Right lobe of liver (tissue), 6 donors: ENCODE measurements around the gene BAHCC1. TPM values are rescaled to one million over a fixed set of nuclear protein-coding genes. Genes with fewer than 3 reads are reported as not detected.

Source experiments
- ATAC-seq, 4 donors: fragments of 200-7000 bp; cut with Tn5 transposase; one replicate each; pipeline ENCODE4 v1.9.1; 2020; ENCODE audit warnings: mild to moderate bottlenecking in 4 of 4, moderate library complexity in 4 of 4
- DNase-seq, 3 donors: peaks; one replicate each; pipeline ENCODE4 v3.0.0-alpha.2; 2020
- H3K27ac ChIP-seq, 3 donors: fragments of 200-600 bp; one replicate each; pipeline ENCODE4 v1.8.0; 2022
- H3K27me3 ChIP-seq, 2 donors: fragments of 200-600 bp; one replicate each; pipeline ENCODE4 v1.8.0; 2022
- H3K36me3 ChIP-seq, 4 donors: fragments of 200-600 bp; sonication (generic) in 1 of 4; one replicate each; pipeline versions ENCODE4 v1.5.1 to v1.8.0; 2017 to 2022; ENCODE audit warnings: control low read depth in 1 of 4
- H3K4me1 ChIP-seq, 4 donors: fragments of 200-600 bp; sonication (generic) in 1 of 4; one replicate each; pipeline versions ENCODE4 v1.5.1 to v1.8.0; 2017 to 2022; ENCODE audit warnings: control low read depth in 1 of 4
- H3K4me3 ChIP-seq, 3 donors: fragments of 200-600 bp; one replicate each; pipeline ENCODE4 v1.8.0; 2022
- H3K9me3 ChIP-seq, 4 donors: fragments of 200-600 bp; sonication (generic) in 1 of 4; one replicate each; pipeline versions ENCODE4 v1.5.1 to v1.8.0; 2017 to 2022; ENCODE audit warnings: control low read depth in 1 of 4
- POLR2A ChIP-seq: fragments of 450-650 bp; IDR thresholded peaks from one replicate; pipeline ENCODE4 v1.6.1; 2017; ENCODE audit warnings: antibody characterized with exemption, mild to moderate bottlenecking
- WGBS: methylation state at CpG from one replicate; pipeline ENCODE4 v1.1.6; 2018; ENCODE audit warnings: low coverage, low lambda C conversion rate; ENCODE audit not compliant: insufficient coverage; ENCODE audit errors: missing lambda C conversion rate; 5-methylcytosine and 5-hydroxymethylcytosine counted together
- intact Hi-C, 2 donors: fragments of 100-400 bp; cut with DNase I; formaldehyde crosslinking; loops; one replicate each; pipeline versions ENCODE4 v1.11.2 to v1.14.1; 2022
- total RNA-seq, 6 experiments: library from RNA; depleted of rRNA in 2 of 6; stranded (reverse); fragments of >200 nt in 2 of 6; fragmentation: NEBNext Ultra II Directional in 3 of 6; extraction: Animal tissue kit (Norgen Biotek cat#: 25700) in 3 of 6; gene quantifications; one replicate each; pipeline versions ENCODE4 v1.1.0 to v1.2.4, GENCODE V29; 2016 to 2023
- TF ChIP-seq, protein P1 (sequence below), 4 donors: fragments of 200-600 bp in 3 of 4; fragments of 450-650 bp in 1 of 4; IDR thresholded peaks; one replicate each; pipeline versions ENCODE4 v1.5.1 to v1.8.0; 2016 to 2022; ENCODE audit warnings: antibody characterized with exemption in 4 of 4, mild to moderate bottlenecking in 2 of 4
- donor health status: DM: no; HTN: yes; CAD: no.
- donor health status: DM: no; HTN: no; CAD: no.
- donor health status: DM: no; HTN: no; CAD: no.
- donor health status: DM: no; HTN: yes; CAD: no.
- donor health status: DM: no; HTN: yes; CAD: no.

BAHCC1 gene
- total RNA-seq, 6 experiments from 2014 or later, result 2.5 to 6.4 (median 4.9) TPM

DNA sequence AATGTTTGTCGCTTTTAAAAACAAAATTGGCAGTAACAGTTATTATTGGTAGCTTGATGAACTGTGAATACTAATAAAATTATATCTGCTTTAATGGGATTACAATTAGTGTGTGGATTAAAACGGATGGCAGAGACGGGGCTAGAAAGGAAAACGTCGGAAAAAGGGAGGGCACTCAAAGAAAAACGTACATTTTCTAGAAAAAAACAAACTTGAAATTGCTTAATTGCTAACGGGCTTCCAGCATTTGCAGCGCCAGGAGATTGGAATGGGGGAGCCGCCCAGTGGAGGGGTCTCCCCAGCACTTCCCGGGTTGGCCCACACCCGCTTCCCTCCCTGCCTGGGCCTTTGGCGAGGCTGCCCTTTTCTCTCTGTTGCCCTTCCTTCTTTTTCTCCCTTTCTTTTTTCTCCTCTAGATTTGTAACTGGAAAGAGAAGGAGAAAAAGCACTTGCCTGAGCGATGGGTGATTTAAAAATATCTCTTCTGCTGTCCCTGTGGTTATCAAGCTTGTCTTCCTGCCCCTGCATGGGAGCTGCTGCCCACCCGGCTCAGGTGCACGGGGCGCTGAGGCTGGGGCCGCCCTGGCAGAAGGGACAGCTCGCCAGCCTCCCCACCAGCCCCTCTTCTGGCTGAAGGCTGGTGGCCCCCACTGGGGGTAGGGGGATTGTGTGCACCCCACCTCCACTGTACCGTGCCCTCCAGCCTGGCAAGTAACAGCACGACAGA is 5.9 kb downstream of the BAHCC1 start:
- H3K9me3 ChIP-seq, result no peaks in the 10 kb centered on the region
- intact Hi-C loops, result loop anchor here in 1 of 2 donors (10.0 kb wide), 1 partner anchor 74 kb away; no protein-coding TSS in a partner anchor
- no peaks in the 10 kb centered on the region for H3K36me3 ChIP-seq
- ATAC-seq (no peak), DNase-seq (no peak)
- H3K4me3 ChIP-seq, result peak overlapping the region in 2 of 3 donors; percentile 70 to 71
- 27% methylated on average over 14 of the region's 20 CpGs for whole genome bisulfite sequencing
- no peaks in the 10 kb centered on the region for H3K27me3 ChIP-seq
- H3K27ac ChIP-seq, result peak overlapping the region; percentile 95 to 96 (median 96)
- TF ChIP-seq, protein P1, sequence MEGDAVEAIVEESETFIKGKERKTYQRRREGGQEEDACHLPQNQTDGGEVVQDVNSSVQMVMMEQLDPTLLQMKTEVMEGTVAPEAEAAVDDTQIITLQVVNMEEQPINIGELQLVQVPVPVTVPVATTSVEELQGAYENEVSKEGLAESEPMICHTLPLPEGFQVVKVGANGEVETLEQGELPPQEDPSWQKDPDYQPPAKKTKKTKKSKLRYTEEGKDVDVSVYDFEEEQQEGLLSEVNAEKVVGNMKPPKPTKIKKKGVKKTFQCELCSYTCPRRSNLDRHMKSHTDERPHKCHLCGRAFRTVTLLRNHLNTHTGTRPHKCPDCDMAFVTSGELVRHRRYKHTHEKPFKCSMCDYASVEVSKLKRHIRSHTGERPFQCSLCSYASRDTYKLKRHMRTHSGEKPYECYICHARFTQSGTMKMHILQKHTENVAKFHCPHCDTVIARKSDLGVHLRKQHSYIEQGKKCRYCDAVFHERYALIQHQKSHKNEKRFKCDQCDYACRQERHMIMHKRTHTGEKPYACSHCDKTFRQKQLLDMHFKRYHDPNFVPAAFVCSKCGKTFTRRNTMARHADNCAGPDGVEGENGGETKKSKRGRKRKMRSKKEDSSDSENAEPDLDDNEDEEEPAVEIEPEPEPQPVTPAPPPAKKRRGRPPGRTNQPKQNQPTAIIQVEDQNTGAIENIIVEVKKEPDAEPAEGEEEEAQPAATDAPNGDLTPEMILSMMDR (IDR thresholded peaks at IDR 0.05), result peak in 1 of 4 donors; percentile 1
- no peak for TF ChIP-seq POLR2A
- peaks cover 0 to 32% (median 11%) of the 10 kb centered on the region in 4 donors for H3K4me1 ChIP-seq

DNA sequence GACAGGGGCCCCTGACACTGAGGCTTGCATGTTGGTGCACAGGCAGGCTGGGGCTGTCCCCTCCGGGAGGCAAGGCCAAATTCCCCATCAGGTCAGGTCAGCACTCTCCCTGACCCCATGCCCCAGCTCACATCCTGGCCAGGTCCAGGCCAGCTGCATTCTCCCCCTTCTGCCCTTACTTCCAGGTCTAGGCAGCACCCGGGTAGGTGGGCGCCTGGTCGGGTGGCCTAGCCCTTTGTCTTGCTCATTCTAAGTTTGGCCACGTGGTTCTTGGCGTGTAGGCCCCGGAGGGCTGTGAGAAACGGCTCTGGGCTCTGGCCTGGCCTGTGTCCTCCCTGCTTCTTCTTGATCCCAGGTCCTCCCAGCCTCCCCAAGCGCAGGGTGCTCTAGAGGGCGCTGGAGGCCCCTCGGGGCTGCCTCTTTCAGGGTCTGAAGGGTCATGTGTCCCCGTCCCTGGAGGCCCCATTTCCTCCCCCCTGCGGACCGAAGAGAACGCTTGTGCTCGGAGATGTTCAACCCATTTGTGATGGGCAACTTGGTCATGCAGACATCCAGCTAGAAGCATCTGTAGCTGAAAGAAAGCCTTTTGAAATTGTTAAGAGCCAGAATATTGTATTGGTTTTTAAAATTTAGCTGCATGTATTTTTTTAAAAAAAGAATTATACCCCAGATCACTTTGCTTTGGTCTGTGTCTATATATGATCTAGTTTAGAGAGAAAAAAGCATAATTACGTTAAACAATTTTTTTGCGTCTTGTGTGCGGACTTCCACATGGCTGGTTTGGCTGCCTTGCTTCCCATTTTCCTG is 6.7 kb downstream of the BAHCC1 start:
- H3K27me3 ChIP-seq, result no peaks in the 10 kb centered on the region
- TF ChIP-seq, protein P1 (IDR thresholded peaks at IDR 0.05), result peak in 2 of 4 donors; percentile 8 to 25
- no peak for TF ChIP-seq POLR2A
- ATAC-seq (peak in 3 of 4 donors; percentile 9 to 12 (median 11)), DNase-seq (no peak)
- H3K27ac ChIP-seq, result peak overlapping the region in 1 of 3 donors; percentile 28
- 63% methylated on average over 10 of the region's 19 CpGs for WGBS
- H3K36me3 ChIP-seq, result no peaks in the 10 kb centered on the region
- no peaks in the 10 kb centered on the region for H3K9me3 ChIP-seq
- H3K4me3 ChIP-seq, result no peak overlapping the region
- intact Hi-C loops, result loop anchor here in 1 of 2 donors (10.0 kb wide), 1 partner anchor 73 kb away; no protein-coding TSS in a partner anchor
- H3K4me1 ChIP-seq, result peaks cover 0 to 32% (median 11%) of the 10 kb centered on the region in 4 donors

DNA sequence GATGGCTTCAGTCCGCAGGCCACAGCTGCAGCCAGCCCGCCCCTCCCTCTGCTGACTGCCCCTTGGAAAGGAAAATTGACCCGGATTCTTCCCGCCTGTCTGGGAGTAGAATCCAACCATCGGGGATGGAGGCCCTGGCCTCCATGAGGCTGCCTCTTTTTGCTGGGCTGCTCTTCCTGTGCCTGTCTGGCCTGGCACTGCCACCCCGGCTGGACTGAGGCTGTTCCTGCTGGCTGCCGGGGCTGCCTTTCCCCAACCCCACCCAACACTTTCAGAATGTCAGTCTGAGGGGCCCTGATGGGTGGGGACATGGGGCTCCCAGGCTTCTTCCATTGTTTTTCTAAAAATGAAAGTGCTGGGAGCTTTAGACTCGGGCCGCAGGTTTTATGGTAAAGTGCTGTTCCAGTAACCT is 7.3 kb downstream of the BAHCC1 start:
- DNase-seq (no peak), ATAC-seq (no peak)
- intact Hi-C loops, result loop anchor here in 1 of 2 donors (10.0 kb wide), 1 partner anchor 72 kb away; no protein-coding TSS in a partner anchor

DNA sequence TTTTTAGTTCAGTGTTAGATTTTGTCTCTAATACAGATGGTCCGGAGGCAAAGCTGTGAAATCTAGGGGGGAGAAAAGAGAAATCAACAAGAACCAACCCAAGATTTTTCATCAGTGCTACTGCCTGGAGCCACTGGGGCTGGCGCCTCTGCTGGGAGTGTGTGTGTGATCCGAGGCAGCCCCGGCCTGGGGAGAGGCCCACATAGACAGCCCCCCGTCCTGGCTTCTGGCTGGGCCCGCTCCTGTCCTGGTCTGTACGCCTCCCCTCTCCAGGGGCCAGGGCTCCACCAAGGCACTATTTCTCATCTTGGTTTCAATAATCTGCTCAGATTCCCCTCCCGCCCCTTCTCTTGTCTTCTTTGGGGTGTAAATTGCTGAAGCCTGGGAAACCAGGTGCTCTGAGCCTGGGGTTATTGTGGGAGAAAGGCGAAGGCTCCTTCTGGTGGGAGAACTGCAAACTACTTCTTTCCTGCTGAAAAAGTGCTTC is 7.8 kb downstream of the BAHCC1 start:
- peak overlapping the region in 1 of 3 donors; percentile 28 for H3K27ac ChIP-seq
- intact Hi-C loops, result loop anchor here in 1 of 2 donors (10.0 kb wide), 1 partner anchor 72 kb away; no protein-coding TSS in a partner anchor
- no peak for DNase-seq

More for the DNA sequence above, 7.3 kb downstream of the BAHCC1 start:
- Histone ChIP-seq H3K36me3 (no peaks in the 10 kb centered on the region), H3K4me1 (peaks cover 0 to 28% (median 11%) of the 10 kb centered on the region in 4 donors), H3K27me3 (no peaks in the 10 kb centered on the region), H3K4me3 (no peak overlapping the region), H3K27ac (peak overlapping the region in 1 of 3 donors; percentile 28), H3K9me3 (no peaks in the 10 kb centered on the region)
- 94% methylated on average over 2 of the region's 9 CpGs for WGBS
- TF ChIP-seq, protein P1 (IDR thresholded peaks at IDR 0.05), result no peak
- no peak for TF ChIP-seq POLR2A

More for the DNA sequence above, 7.8 kb downstream of the BAHCC1 start:
- no peak for ATAC-seq
- WGBS, result 79% methylated on average over 3 of the region's 9 CpGs
- Histone ChIP-seq H3K9me3 (no peaks in the 10 kb centered on the region), H3K36me3 (no peaks in the 10 kb centered on the region), H3K27me3 (no peaks in the 10 kb centered on the region), H3K4me1 (peaks cover 0 to 23% (median 8%) of the 10 kb centered on the region in 4 donors), H3K4me3 (no peak overlapping the region)
- TF ChIP-seq, protein P1 (IDR thresholded peaks at IDR 0.05), result no peak
- no peak for TF ChIP-seq POLR2A
